Glomerular visceral epithelial cell (primary cell): ENCODE results near the gene PLD3.
"Not testable (repeated sequence)": the region's sequence is repeated elsewhere in the genome, so short reads cannot be mapped to it uniquely, and the experiment has no call there.

Source experiments
- DNase-seq: peaks from one replicate; pipeline ENCODE4 v3.0.0-alpha.2; 2016; ENCODE audit errors: extremely low spot score

Gene PLD3

DNA sequence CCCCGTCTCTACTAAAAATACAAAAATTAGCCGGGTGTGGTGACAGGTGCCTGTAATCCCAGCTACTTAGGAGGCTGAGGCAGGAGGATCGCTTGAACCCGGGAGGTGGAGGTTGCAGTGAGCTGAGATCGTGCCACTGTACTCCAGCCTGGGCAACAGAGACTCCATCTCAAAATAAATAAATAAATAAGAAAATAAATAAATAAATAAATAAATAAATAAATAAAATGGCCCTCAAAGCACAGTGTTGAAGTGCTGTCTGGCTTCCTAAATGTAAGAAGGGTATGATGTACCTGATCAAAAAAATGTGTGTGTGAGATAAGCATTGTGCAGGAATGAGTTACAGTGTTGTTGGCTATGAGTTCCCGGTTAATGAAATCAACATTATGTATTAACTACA lies 15.4 kb upstream of the PLD3 start:
- not testable (repeated sequence) for DNase-seq

DNA sequence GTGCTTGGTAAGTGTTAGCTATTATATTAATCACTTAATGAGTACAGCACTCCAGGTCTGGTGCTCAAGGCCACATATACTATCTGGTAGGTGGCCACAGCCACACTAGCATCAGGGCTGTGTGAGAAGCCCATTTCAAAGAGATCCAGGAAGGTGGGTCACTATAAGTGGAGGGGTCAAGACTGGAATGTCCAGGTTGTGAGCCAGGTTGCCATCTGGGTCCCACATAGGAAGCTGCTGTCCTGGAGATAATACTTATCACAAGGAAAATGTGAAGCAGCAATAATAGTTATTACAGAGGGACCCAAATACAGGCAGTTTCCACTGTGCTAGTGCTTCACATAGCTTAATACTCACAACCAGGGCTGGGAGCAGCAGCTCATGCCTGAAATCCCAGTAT lies 13.4 kb upstream of the PLD3 start:
- no peak for DNase-seq

DNA sequence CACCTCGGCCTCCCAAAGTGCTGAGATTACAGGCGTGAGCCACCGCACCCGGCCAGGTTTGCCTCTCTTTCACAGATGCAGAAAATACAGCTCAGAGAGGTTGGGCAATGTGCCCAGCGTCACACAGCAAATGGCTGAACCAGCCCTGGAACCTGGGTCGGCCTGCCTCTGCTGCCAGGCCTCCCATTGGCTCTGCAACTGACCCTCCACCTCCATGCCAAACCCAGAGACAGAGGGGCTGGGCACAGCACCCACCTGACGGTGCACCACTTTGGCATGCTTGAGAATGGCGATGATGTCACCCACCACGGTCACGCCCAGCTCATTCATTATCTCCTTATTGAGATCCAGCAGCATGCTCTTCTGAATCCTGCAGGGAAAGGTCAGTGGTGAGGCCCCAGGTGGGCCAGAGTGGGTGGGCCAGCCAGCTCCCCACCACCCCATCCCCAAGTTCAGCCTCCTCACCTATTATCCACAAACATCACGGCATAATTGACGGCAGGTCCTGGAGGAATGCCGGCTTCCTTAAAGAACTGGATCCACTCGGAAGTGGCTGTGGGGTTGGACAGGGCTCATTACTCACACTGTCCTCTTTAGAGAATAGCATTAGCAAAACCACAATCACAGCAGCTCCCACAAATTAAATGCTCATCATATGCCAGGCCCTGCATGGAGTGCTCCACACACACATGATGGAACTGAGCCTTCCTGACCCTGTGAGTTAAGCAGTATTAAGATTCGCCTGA lies 12.5 kb upstream of the PLD3 start:
- peak; percentile 65 for DNase-seq

DNA sequence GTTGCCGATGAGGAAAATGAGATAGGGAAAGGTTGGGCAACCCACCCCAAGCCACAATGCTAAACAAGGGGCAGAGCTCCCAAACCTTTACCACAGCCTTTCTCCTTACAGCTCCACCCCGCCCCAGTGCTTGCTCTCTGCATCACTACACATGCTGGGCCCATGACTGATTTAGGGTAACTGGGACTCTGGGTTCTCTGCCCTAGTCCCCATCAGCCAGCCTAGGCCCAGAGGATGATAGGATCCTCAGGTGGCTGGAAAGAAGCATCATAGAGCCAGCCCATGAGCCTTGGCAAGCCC lies 11.9 kb upstream of the PLD3 start:
- no peak for DNase-seq

DNA sequence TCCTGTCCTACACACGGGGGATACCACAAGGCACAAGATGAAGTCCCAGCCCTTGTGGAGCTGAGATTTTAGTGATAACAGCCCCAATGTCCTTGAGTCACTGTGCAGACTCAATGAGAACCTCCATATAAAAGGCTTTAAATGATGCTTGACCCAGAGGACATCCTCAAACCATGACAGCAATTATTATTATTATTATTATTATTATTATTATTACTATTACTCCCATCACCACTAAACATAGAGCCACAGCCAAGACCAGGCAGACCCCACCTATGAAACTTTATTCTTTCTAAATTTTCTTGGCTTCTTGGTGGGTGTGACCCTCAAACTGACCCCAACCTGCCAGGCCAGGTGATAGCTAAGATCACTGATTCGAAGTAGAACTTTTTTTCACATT lies 11.4 kb upstream of the PLD3 start:
- no peak for DNase-seq

DNA sequence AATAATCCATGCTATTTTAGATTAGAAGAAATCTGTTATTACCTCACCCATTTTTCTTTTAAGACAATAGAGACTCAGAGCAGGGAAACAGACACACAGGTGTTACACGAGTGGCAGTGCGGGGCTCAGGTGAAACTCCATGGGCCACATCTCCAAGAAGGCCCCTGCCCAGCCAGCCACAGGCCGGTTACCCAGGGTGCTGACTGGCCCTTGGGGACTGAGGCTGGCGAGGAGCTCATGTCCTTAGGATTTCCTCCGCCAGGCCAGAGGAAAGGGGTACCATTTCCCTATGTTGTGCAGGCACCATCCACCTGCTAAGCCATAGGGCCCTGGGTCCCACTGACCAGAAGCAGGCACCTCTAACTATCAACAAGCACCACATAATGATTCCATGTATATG lies 10.9 kb upstream of the PLD3 start:
- no peak for DNase-seq

DNA sequence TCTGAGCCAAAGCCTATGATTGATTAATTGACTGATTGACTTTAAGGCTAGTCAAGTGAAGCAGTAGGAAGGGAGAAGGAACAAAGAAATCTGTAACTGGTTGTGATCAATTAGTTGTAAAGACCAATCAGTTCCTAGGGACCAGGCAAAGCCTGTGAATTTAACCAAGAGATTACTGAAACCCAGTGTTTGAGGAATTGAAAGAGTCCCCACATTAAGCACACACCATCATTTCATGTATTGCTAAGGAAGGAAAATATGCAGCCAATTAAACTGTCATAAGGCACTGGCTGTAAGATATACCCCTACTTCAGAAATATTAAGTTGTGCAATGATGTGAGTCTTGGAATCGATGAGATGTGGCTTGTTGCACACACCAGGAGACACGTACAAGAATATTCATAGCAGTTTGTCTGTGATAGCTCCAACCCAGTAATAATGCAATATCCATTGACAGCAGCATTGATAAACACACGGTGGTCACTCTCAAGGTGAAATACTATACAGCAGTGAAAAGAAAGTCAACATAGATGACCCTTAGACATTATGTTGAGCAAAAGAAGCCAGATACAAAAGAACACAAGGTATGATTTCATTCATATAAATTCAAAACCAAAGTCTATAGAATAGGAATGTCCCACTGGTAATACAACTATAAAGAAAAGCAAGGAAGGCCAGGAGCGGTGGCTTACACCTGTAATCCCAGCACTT lies 9.3 kb upstream of the PLD3 start:
- no peak for DNase-seq

DNA sequence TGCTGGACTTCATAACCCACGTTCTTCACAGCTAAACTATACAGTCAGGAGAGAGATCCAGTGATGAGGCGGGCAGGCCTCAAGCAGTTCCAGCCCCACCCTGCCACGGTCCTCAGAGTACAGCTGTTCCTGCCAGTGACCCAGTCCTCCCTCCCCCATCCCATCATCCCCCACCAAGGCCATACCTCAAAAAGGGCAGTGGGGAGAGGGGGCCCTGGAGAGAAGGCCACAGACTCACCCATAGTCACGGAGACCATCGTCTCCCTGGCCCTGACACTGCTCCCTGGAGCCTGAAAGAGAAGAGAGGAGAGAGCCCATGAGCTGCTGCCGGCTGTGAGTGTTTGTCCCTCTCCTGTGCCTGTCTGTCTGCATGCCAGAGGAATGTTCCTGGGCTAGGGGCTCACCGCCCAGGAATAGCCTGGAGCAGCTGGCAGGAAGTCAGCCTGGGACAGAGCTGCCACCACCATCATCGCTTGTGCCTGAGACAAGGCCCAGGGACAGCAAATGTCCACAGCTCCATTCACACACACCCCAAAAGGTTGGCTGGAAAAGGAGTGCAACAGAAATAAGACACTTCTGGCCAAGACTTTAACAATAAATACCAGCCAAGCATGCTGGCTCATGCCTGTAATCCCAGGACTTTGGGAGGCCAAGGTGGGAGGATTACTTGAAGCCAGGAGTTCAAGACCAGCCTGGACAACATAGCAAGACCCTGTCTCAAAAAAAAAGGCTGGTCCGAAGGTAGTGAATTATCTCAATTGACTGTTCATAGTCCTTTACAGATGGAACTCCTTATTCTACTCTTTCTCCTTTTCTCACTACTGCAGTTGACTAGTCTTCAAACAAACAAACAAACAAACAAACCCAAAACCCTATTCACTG lies 6.7 kb upstream of the PLD3 start:
- no peak for DNase-seq

DNA sequence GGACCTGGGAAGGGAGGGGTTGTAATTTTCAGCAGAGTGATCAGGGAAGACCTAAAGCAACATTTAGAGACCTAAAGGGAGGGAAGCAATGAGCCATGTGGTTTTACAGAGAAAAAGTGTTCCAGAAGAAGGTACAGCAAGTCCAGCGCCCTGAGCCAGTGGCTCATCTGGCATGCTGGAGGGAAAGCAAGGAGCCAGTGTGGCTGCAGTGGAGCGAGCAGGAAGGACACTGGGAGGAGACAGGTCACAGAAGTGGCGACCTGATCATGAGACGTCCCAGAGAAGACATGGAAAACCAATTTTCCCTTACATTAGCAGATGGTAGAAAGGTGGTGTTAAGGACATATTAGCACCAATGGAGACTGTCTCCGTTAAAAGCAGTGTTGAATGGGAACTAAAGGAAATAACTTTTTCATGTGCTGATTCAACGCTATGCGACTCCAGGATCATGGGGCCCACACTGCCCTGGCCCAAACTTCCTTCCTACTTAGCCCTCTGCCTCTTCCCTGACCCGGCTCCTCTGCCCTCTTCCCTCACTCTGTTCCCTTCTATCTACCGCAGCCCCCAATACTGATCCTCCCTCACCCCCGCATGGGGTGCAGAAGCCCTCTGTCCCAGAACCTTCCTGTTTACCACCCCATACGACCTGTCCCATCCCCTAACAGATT lies 5.7 kb upstream of the PLD3 start:
- DNase-seq: no peak

DNA sequence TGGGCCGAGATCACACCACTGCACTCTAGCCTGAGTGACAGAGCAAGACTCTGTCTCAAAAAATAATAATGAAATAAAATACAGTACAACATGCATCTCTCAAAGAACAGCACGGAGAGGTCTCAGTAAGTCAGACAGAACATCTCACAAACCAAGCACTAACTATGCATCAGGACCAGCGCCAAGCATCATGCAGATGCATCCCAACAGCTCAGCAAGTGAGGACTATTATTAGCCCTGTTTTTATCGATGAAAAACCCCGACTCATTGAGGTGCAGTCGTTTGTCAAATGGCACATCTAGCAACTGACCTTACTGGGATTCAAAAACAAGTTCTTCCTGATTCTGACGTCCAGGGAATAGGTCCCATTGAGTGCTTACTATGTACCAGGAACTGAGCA lies 4.1 kb upstream of the PLD3 start:
- DNase-seq: no peak

DNA sequence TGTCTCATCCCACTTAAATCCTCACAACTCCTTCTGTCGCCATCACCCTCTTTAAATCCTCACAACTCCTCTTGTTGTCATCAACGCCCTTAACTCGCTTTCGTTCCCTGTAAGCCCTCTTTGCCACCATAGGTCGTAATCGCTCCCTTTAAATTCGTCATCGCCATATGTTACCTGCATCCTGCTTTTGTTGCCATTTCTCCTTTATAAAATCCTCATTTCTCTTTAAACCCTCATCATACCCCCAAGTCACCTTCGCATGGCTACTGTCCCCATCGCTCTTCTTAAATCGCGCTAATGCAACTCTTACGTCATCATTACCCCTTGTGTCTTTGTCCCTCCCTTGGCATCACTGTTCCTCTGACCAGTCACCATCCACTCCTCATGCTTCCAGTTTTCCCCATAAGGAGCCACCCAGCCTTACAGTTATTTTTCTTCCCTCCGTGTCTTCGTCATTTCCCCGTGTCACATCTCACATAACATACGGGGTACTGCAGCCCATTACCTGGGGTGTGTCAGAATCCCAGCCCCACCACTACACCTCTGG lies 539 bp downstream of the PLD3 start:
- DNase-seq: peak; percentile 33

DNA sequence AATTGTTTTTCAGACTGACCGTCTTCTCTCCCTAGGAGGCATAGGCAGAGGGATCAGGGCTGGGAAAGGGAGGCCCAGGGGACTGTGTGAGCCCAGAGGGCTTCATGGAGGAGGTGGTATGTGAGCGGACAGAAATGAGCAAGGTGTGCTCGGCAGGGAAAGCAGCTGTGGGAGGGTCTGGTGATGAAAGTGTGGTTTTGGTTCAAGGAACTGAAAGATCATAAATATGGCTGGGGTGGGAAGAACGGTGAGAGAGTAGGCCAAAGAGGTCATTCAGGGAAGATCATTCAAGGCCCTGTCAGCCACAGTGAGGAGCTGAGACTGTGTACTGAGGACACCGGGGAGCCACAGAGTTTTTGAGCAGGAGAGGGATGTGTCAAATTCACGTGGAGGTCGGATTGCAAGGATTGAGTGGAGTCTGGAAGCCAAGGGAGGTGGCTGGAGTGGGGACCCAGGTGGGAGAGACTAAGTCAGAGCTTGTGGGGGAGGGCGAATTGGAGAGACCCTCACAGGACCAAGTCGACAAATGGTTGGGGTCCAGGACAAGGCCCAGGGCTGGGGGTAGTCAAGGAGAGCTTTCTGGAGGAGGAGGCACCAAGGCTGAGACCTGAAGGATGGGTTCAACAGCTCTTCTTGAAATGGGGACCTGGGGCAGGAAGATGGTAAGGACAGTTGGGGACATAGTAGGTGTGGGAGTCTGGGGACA lies 7.6 kb downstream of the PLD3 start:
- DNase-seq: no peak

DNA sequence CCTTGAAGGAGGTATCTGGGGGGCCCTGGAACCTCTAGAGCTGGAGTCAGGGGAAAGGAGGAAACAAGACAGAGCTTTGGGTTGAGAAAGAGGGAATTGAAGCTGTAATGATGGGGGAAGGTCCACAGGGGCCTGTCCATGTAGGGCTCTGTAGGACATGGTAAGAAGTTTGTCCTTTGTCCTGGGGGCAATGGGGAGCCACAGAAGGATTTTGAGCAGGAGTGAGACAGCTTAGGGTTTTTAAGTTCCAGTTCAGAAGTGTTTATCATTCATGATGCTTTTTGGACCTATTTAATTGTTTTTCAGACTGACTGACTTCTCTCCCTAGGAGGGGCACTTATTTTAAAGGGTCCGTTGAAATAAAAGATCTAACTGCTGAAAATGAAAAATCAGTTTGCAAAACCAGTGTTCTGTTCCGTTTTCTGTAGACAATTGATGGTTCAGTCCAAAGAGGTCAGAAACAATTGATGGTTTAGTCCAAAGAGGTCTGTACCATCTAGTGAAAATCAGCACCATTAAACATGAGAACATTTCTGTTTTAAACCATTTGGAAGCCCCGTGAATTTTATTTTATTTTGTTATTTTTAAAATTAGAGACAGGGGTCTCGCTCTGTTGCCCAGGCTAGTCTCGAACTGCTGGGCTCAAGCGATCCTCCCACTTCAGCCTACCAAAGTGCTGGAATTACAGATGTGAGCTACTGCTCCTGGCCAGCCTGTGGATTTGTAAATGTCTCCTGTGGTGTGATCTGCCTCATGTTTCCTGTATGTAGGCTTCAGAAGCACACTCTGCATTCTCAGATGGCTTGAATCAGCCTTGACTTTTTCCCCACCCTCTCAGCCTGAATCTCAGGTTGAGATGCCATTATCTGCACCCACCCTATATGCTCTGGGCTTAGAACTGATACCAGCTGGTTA lies 8.4 kb downstream of the PLD3 start:
- no peak for DNase-seq

DNA sequence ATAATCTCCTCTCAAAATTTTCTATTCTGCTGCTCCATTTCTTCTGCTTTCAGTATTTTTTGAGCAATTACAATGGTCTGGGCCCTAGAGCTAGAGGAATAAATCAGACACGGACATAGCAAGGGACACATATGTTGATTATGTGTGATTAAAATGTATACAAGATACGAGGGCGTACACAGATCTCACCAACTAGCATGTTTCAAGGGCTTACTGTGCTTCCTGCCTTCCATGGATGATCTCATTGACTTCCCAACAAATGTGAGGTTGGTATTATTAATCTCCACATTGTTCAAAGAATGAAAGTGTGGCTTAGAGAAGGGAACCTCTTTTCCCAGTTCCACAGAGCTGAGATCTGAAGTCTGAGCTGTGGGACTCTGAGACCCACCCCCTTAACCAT lies 9.1 kb downstream of the PLD3 start:
- DNase-seq: no peak

DNA sequence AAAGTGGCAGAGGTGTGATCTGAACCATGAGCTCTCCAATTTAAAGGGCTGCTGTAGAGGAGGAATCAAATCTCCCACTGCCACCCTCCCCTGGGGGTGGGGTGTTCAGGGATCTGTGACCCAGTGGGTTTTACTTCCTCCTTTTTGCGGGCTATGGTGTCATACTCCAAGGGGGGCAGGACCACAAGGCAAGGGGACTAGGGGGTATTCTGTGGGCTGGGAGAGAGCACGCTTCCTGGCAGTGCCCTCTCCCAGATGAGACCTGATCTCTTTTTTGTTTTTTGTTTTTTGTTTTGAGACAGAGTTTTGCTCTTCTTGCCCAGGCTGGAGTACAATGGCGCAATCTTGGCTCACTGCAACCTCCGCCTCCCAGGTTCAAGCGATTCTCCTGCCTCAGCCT lies 10.3 kb downstream of the PLD3 start:
- no peak for DNase-seq

DNA sequence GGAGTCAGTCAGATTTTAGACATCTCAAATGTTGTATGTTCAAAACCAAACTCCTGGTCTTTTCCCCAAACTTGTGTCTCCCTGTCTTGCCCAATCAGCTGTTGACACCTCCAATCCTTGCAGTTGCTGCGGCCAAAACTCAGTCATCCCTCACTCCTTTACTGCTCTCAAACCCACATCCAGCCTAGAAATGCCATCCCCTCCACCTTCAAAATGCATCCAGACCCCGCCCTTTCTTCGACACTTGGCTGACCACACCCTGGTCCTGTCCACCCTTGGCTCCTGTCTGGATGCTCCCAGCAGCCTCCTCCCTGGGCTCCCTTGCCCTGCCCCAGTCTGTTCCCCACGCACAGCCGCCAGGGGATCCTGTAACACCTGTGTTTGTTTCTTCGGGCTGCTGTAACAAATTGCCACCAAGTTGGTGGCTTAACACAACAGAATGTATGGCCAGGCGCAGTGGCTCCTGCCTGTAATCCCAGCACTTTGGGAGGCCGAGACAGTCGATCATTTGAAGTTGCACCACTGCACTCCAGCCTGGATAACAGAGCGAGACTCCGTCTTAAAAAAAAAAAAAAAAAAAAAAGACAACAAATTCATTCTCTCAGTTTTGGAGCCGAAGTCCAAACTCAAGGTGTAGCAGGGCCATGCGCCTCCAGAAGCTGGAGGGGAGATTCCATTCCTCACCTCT lies 11.7 kb downstream of the PLD3 start:
- no peak for DNase-seq

DNA sequence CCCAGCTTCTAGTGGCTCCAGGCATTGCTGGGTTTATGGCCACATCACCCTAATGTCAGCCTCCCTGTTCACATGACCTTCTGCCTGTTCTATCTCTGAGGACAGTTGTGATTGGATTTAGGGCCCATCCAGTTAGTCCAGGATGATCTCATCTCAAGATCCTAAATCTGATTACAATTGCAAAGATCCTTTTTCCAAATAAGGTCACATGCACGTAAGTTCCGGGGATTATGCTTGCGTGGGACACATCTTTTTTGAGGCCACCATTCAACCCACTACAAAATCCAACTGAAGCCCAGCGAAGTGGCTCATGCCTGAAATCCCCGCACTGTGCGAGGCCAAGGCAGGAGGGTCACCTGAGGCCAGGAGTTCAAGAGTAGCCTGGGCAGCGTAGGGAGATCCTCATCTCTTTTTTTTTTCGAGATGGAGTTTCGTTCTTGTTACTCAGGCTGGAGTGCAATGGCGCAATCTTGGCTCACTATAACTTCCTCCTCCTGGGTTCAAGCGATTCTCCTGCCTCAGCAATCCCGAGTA lies 12.3 kb downstream of the PLD3 start:
- no peak for DNase-seq

DNA sequence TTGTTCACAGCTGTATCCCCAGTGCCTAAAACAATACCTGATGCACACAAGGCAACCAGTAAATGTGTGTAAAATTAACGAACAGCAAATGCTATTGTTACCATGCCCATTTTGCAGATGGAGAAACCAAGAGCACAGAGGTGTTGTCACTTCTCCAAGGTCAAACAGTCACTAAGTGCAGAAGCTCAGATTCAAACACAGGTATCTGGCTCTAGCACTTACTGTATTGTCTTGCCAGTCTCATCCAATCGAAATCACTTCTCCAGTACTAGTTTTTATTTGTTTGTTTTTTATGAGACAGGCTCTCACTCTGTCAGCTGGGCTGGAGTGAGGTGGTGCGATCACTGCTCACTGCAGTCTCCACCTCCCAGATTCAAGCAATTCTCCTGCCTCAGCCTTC lies 13.7 kb downstream of the PLD3 start:
- DNase-seq: no peak

DNA sequence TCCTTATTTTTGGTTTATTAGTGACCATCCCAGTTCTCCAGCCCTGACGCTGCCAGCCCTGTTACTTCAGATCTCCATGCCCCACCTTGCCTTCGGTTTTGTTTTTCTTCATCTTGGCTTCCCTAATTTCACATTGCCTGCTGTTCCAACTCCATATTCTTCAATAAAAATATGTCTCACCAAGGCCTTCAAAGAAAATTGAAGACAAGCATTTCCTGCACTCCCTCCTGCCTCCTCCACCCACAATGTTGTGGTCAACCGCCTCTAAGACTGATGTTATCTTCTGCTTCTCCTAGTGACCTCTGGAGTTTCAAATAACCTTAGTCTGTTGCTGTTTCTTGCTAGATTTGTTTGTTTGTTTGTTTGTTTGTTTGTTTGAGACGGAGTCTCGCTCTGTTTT lies 14.6 kb downstream of the PLD3 start:
- DNase-seq: no peak
